Effector memory CD8-positive, alpha-beta T cell (primary cell): ENCODE data around the gene DNAJC18.
A peak's percentile ranks its signal among the peaks of the same experiment; 100 is the strongest.
"Not testable (repeated sequence)": the region's sequence is repeated elsewhere in the genome, so short reads cannot be mapped to it uniquely, and the experiment has no call there.

Experiments
- ATAC-seq: fragments of 150-1000 bp; cut with Tn5 transposase; replicated peaks from 2 replicates; pipeline ENCODE4 v1.10.0; 2021; ENCODE audit warnings: mild to moderate bottlenecking, moderate library complexity
- DNase-seq, 3 experiments: peaks; one replicate each; pipeline ENCODE4 v3.0.0; 2021
- H3K27ac Mint-ChIP-seq, 2 donors: one replicate each; pipeline ENCODE4 v1.8.0; 2022; ENCODE audit warnings: mild to moderate bottlenecking in 2 of 2, mixed read lengths in 2 of 2, moderate library complexity in 2 of 2
- H3K27me3 Mint-ChIP-seq, 2 donors: one replicate each; pipeline ENCODE4 v1.8.0; 2022; ENCODE audit warnings: mixed read lengths in 2 of 2
- H3K36me3 Mint-ChIP-seq: one replicate; pipeline ENCODE4 v1.8.0; 2022; ENCODE audit warnings: mild to moderate bottlenecking, moderate library complexity, mixed read lengths; ENCODE audit not compliant: insufficient read depth
- H3K4me1 Mint-ChIP-seq, 2 donors: one replicate each; pipeline ENCODE4 v1.8.0; 2022; ENCODE audit warnings: low read depth in 2 of 2, mixed read lengths in 2 of 2
- H3K4me3 Mint-ChIP-seq, 2 donors: one replicate each; pipeline ENCODE4 v1.8.0; 2022; ENCODE audit warnings: mild to moderate bottlenecking in 2 of 2, mixed read lengths in 2 of 2, moderate library complexity in 2 of 2
- H3K9me3 Mint-ChIP-seq, 2 donors: one replicate each; pipeline ENCODE4 v1.8.0; 2022; ENCODE audit warnings: mixed read lengths in 2 of 2

Gene DNAJC18

DNA sequence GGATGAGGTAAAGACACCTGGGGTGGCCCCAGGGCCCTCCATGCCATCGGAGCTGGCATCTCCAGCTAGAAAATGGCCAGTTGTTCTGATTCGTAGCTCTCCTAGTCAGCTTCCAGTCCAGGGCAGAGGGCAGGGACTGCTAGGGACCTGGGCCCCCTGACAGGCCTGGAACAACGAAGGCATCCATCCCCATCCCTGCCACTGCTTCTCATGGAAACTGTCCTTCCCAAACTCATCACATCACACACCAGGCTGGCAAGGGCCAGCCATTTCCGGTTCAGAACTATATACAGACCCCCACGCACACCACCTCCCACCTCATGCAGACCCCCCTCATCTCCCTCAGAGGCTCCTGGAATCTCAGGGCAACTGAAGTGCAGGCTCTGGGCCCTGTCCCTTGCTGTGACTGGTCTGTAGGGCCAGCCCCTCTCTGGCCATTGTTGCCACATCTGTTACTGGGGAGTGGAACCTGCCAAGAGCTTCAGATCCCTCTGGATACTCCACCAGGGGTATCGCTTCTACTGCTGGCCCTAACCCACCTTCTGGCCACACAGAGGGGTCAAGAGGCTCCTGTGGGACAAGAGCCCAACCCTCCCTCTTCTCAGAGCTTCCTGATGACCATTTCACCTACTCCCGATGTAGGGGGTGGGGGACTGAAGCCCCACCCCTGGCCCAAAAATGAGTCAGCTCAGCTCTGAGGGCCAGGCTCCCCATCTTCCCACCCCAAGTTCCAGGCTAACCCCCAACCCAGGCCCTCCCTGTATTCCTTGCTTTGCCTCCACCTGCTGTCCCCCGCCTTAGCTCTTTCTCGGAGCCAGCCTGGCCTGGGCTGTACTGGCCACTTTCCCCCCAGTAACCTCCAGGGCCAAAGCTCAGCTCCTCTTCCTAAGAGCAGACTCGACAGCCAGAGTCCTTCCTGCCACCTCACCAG is 48.4 kb downstream of the DNAJC18 start:
- H3K4me1 Mint-ChIP-seq = peaks cover 34 to 49% of the 10 kb centered on the region in 2 donors
- DNase-seq (no peak), ATAC-seq (no peak)
- H3K9me3 Mint-ChIP-seq = no peaks in the 10 kb centered on the region
- peak overlapping the region; percentile 96 to 98 for H3K27ac Mint-ChIP-seq
- no peaks in the 10 kb centered on the region for H3K27me3 Mint-ChIP-seq
- peak overlapping the region; percentile 92 to 93 for H3K4me3 Mint-ChIP-seq
- H3K36me3 Mint-ChIP-seq = peaks cover 12% of the 10 kb centered on the region

GRCh38 chr5:139389701-139390638 is 49.4 kb downstream of the DNAJC18 start, which contains the start of gene MZB1:
TSS of gene MZB1 (minus strand) at chr5:139389913. CDS start at chr5:139389856, 57 bp downstream.
- peak; percentile 75 for ATAC-seq
- no peaks in the 10 kb centered on the region for H3K27me3 Mint-ChIP-seq
- H3K4me1 Mint-ChIP-seq = peaks cover 41 to 52% of the 10 kb centered on the region in 2 donors
- H3K4me3 Mint-ChIP-seq = peak within 1 kb of the TSS; percentile 92 to 93
- H3K27ac Mint-ChIP-seq = peak within 1 kb of the TSS; percentile 96 to 98
- peak; percentile 72 to 77 (median 74) for DNase-seq
- peaks cover 15% of the 10 kb centered on the region for H3K36me3 Mint-ChIP-seq
- no peaks in the 10 kb centered on the region for H3K9me3 Mint-ChIP-seq

GRCh38 chr5:139388198-139388821 is 51.0 kb downstream of the DNAJC18 start:
- Mint-ChIP-seq H3K9me3 (no peaks in the 10 kb centered on the region), H3K27me3 (no peaks in the 10 kb centered on the region), H3K4me1 (peaks cover 49 to 64% of the 10 kb centered on the region in 2 donors), H3K4me3 (peak overlapping the region in 1 of 2 donors; percentile 41), H3K36me3 (peaks cover 17% of the 10 kb centered on the region), H3K27ac (peak overlapping the region in 1 of 2 donors; percentile 72)
- ATAC-seq = no peak
- no peak for DNase-seq

GRCh38 chr5:139387611-139388197 is 51.6 kb downstream of the DNAJC18 start:
- ATAC-seq (no peak), DNase-seq (no peak)
- H3K27me3 Mint-ChIP-seq = no peaks in the 10 kb centered on the region
- H3K27ac Mint-ChIP-seq = peak overlapping the region; percentile 72 to 74
- H3K9me3 Mint-ChIP-seq = no peaks in the 10 kb centered on the region
- H3K4me3 Mint-ChIP-seq = no peak overlapping the region
- H3K4me1 Mint-ChIP-seq = peaks cover 48 to 60% of the 10 kb centered on the region in 2 donors
- H3K36me3 Mint-ChIP-seq = peaks cover 17% of the 10 kb centered on the region

GRCh38 chr5:139386956-139387355 is 52.4 kb downstream of the DNAJC18 start:
- not testable (repeated sequence) for DNase-seq, H3K9me3 Mint-ChIP-seq, H3K27me3 Mint-ChIP-seq, H3K4me3 Mint-ChIP-seq, ATAC-seq
- Mint-ChIP-seq H3K36me3 (peaks cover 17% of the 10 kb centered on the region), H3K4me1 (peaks cover 46 to 58% of the 10 kb centered on the region in 2 donors), H3K27ac (peak overlapping the region in 1 of 2 donors; percentile 98)

GRCh38 chr5:139386050-139386438 is 53.3 kb downstream of the DNAJC18 start:
- H3K27ac Mint-ChIP-seq = peak overlapping the region; percentile 93 to 98
- ATAC-seq = no peak
- peak overlapping the region; percentile 41 to 90 for H3K4me3 Mint-ChIP-seq
- H3K9me3 Mint-ChIP-seq = no peaks in the 10 kb centered on the region
- H3K4me1 Mint-ChIP-seq = peaks cover 37 to 49% of the 10 kb centered on the region in 2 donors
- H3K36me3 Mint-ChIP-seq = peaks cover 17% of the 10 kb centered on the region
- DNase-seq = no peak
- H3K27me3 Mint-ChIP-seq = no peaks in the 10 kb centered on the region

DNA sequence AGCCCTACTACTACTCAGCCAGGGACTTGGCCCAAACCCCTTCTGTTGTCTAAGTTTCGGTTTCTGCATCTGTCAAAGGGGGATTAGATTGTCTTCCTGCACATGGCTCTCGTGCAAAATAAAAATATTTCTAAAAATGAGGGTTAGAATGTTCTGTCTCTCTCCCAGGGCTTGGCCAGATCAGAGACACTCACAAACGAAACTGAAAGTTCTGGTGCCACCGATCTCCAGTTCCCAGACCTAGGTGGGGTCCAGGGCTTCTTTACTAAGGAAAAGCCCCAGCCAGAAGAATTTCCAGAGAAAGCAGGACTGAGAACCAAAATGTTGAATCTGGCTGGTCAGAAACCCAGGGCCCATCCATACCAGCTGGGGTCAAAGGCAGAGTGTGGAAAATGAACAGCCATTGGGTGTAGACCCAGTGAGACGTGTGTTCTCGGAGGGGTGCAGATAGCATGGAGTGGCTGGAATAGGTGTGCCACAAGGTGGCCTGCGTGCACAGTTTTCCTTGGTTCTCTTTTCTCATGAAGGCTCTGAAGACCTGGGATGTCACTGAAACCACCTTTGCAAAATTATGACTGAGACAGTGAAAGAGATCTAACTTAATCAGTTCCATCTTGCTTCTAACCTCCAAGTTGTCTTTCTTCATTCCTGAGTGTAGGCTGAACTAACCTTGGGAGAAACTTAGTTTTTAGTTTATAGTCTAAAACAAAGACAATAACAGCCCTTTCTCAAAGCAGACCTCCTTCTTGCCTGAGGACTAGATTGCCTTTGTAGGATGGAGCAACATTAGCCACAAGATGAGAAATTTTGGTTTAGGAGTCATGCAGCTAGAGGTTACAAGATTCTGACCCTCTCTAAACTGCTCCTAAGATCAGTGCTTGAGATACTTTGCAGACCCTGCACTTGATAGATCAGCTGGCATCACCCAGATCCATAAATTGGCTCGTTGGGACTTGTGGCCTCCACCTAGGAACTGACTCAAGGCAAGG is 54.0 kb downstream of the DNAJC18 start:
- Mint-ChIP-seq H3K27ac (peak overlapping the region; percentile 93 to 98), H3K9me3 (no peaks in the 10 kb centered on the region), H3K4me1 (peaks cover 30 to 43% of the 10 kb centered on the region in 2 donors), H3K4me3 (peak overlapping the region; percentile 90), H3K36me3 (peaks cover 17% of the 10 kb centered on the region), H3K27me3 (no peaks in the 10 kb centered on the region)
- peak; percentile 6 for ATAC-seq
- no peak for DNase-seq

DNA sequence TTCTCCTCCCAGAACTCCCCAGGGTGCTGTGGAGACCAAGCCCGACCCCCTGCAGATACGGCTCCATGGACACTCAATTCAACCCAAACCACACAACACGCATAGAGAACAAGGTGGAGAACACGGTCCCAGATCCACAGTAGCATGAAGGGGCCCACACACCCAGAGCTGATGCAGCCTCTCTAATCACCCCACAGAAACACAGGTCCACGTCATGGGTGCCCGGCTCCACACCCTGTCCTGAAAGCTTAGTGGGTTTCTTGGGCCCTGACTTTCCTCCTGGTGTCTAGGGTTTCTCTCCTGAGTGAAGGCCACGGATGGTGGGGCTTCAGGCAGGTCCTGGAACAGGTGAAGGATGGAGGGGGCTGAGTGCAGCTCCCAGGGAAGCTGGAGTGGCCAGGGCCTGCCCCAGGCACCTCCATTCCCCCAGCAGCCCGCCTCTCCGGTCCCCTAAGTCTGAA is 54.7 kb downstream of the DNAJC18 start:
- Mint-ChIP-seq H3K4me1 (peaks cover 23 to 35% of the 10 kb centered on the region in 2 donors), H3K4me3 (peak overlapping the region; percentile 90)

DNA sequence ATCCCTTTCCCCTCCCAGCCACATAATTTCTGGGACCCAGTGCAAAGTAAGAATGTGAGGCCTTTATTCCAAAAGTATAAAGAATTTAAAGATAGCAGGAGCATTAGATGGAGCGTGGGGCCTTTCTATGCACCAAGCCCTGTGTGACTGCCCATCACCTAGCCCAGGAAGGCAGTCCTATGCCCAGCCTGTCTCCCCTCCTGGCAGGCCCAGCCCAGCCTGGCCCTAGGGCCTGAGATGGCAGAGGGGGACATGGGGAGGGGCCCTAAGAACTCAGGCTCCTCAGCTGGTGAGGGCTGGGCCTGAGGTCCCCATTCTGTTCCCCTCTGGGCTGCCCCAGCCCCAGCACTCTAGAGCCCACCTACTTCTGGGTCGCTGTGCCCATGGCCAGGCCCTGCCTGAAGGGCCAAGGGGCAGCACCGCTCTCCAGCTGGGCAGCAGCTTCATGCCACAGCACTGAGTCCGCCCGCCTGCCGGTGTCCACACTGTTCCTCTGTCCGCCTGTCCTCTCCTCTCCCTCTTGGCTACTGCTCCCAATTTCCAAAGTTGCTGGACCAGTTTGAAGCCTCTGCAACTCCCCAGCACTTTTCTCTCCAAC is 55.2 kb downstream of the DNAJC18 start:
- DNase-seq (no peak), ATAC-seq (no peak)
- peak overlapping the region; percentile 90 for H3K4me3 Mint-ChIP-seq
- peaks cover 18 to 32% of the 10 kb centered on the region in 2 donors for H3K4me1 Mint-ChIP-seq
- peak overlapping the region; percentile 93 to 98 for H3K27ac Mint-ChIP-seq
- H3K9me3 Mint-ChIP-seq = no peaks in the 10 kb centered on the region
- no peaks in the 10 kb centered on the region for H3K27me3 Mint-ChIP-seq
- H3K36me3 Mint-ChIP-seq = peaks cover 7% of the 10 kb centered on the region

More for the DNA sequence above, 54.7 kb downstream of the DNAJC18 start:
- no peak for ATAC-seq
- no peaks in the 10 kb centered on the region for H3K27me3 Mint-ChIP-seq
- DNase-seq = no peak
- H3K36me3 Mint-ChIP-seq = peaks cover 10% of the 10 kb centered on the region
- H3K27ac Mint-ChIP-seq = peak overlapping the region; percentile 93 to 98
- no peaks in the 10 kb centered on the region for H3K9me3 Mint-ChIP-seq

GRCh38 chr5:139383275-139383992 is 55.9 kb downstream of the DNAJC18 start, which contains the start of gene SLC23A1:
TSS of gene SLC23A1 (minus strand) at chr5:139383297. CDS start at chr5:139383253, 44 bp downstream.
- peaks cover 7% of the 10 kb centered on the region for H3K36me3 Mint-ChIP-seq
- H3K9me3 Mint-ChIP-seq = no peaks in the 10 kb centered on the region
- no peaks in the 10 kb centered on the region for H3K27me3 Mint-ChIP-seq
- DNase-seq (no peak), ATAC-seq (no peak)
- H3K27ac Mint-ChIP-seq = peak within 1 kb of the TSS; percentile 93 to 98
- H3K4me1 Mint-ChIP-seq = peaks cover 15 to 34% of the 10 kb centered on the region in 2 donors
- peak within 1 kb of the TSS in 1 of 2 donors; percentile 90 for H3K4me3 Mint-ChIP-seq

GRCh38 chr5:139382807-139383206 is 56.5 kb downstream of the DNAJC18 start:
- no peak for DNase-seq
- no peak for ATAC-seq
- Mint-ChIP-seq H3K9me3 (no peaks in the 10 kb centered on the region), H3K27me3 (no peaks in the 10 kb centered on the region), H3K36me3 (peaks cover 13% of the 10 kb centered on the region), H3K4me3 (no peak overlapping the region), H3K4me1 (peaks cover 15 to 29% of the 10 kb centered on the region in 2 donors), H3K27ac (no peak overlapping the region)
